Endothelial cell of umbilical vein (primary cell): ENCODE results near the gene MAML2.

Experiments used
- EZH2 ChIP-seq: IDR thresholded peaks from 2 replicates; pipeline ENCODE4 v1.6.1; 2012; ENCODE audit warnings: borderline replicate concordance, low read depth, mild to moderate bottlenecking, moderate library complexity, low read length, inconsistent platforms; ENCODE audit not compliant: severe bottlenecking
- FOS ChIP-seq: IDR thresholded peaks from 2 replicates; pipeline ENCODE4 v1.6.1; 2011; ENCODE audit warnings: mild to moderate bottlenecking, low read length, moderate library complexity, borderline replicate concordance; ENCODE audit not compliant: insufficient read depth
- GATA2 ChIP-seq: IDR thresholded peaks from 2 replicates; pipeline ENCODE4 v1.7.0; 2011; ENCODE audit warnings: low read depth, mild to moderate bottlenecking, moderate library complexity, mixed read lengths, low read length; ENCODE audit not compliant: insufficient read length, insufficient read depth
- MYC ChIP-seq: IDR thresholded peaks from one replicate; pipeline ENCODE4 v1.6.1; 2011; ENCODE audit warnings: mild to moderate bottlenecking, low read depth, low read length
- POLR2A ChIP-seq: IDR thresholded peaks from 2 replicates; pipeline ENCODE4 v1.6.1; 2012; ENCODE audit warnings: low read depth, mild to moderate bottlenecking, control low read depth, low read length
- POLR2AphosphoS5 ChIP-seq: IDR thresholded peaks from 2 replicates; pipeline ENCODE4 v1.6.1; 2012; ENCODE audit warnings: low read depth, mild to moderate bottlenecking, control low read depth, low read length, moderate library complexity; ENCODE audit not compliant: insufficient read depth
- TF ChIP-seq, protein P1 (sequence below), 2 donors: IDR thresholded peaks; 1 replicate in 1 of 2; 2 replicates in 1 of 2; pipeline ENCODE4 v1.5.1; 2011; ENCODE audit warnings: low read length in 2 of 2, mild to moderate bottlenecking in 2 of 2, moderate library complexity in 2 of 2, control low read depth in 1 of 2, inconsistent platforms in 1 of 2, low read depth in 1 of 2; ENCODE audit not compliant: insufficient read depth in 1 of 2; ENCODE audit errors: extremely low read depth in 1 of 2
- TF ChIP-seq, protein P2 (sequence below): IDR thresholded peaks from 2 replicates; pipeline ENCODE4 v1.6.1; 2011; ENCODE audit not compliant: insufficient read depth, insufficient read length

DNA sequence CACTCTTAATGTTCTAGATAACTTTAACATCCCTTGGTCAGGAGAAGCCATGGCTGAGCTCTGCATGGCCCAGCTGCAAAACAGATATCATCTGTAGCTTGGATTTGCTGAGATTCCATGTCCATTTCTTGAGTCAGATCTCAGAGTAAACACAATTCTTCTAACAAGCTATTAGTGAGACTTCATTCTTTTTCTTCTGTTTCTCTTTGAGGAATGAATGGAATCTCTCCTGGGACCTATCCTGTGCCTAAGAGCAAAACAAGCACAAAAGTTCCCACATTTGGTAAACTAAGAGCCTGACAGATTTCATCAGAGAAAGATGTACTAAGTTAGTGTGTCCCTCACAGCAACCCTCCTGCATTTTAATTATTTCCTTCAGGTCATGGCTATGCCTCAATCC, 142.8 kb downstream of the MAML2 start:
- TF ChIP-seq EZH2 (no peak), POLR2A (no peak), FOS (no peak), POLR2AphosphoS5 (no peak), MYC (no peak), GATA2 (no peak)
- TF ChIP-seq, protein P1, sequence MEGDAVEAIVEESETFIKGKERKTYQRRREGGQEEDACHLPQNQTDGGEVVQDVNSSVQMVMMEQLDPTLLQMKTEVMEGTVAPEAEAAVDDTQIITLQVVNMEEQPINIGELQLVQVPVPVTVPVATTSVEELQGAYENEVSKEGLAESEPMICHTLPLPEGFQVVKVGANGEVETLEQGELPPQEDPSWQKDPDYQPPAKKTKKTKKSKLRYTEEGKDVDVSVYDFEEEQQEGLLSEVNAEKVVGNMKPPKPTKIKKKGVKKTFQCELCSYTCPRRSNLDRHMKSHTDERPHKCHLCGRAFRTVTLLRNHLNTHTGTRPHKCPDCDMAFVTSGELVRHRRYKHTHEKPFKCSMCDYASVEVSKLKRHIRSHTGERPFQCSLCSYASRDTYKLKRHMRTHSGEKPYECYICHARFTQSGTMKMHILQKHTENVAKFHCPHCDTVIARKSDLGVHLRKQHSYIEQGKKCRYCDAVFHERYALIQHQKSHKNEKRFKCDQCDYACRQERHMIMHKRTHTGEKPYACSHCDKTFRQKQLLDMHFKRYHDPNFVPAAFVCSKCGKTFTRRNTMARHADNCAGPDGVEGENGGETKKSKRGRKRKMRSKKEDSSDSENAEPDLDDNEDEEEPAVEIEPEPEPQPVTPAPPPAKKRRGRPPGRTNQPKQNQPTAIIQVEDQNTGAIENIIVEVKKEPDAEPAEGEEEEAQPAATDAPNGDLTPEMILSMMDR (IDR thresholded peaks at IDR 0.05; ENCODE audit: extremely low read depth in 1 of 2, insufficient read depth in 1 of 2, low read depth in 1 of 2, low read length in 2 of 2) = no peak
- TF ChIP-seq, protein P2, sequence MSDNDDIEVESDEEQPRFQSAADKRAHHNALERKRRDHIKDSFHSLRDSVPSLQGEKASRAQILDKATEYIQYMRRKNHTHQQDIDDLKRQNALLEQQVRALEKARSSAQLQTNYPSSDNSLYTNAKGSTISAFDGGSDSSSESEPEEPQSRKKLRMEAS = no peak
